ENCODE results near the gene TMTC1. TPM values are rescaled to one million over a fixed set of nuclear protein-coding genes. Genes with fewer than 3 reads are reported as not detected.

TMTC1 gene
- total RNA-seq = 1 to 10 TPM in 1 of 3 donors, under 1 TPM in 2; 0.18 to 2.0 (median 0.50) TPM
- 0.34 TPM for total RNA-seq (2013)

- peaks cover 14 to 28% of the 10 kb centered on the region in 2 donors for H3K27me3 Mint-ChIP-seq (ENCODE audit: low read depth in 2 of 2)
- H3K27ac Mint-ChIP-seq = no peak within 1 kb of the TSS
- TF ChIP-seq CTCF (IDR thresholded peaks at IDR 0.05) = no peak
- H3K4me3 Mint-ChIP-seq = no peak within 1 kb of the TSS
- intact Hi-C loops (cut with micrococcal nuclease) = no loop called here
- DNase-seq (no peak), ATAC-seq (no peak)
- H3K36me3 ChIP-seq (ENCODE audit: control insufficient read depth, insufficient read depth, low read length) = no peaks in the 10 kb centered on the region
- WGBS (ENCODE audit: insufficient coverage) = 2% methylated on average over 86 of the region's 87 CpGs
- H3K4me1 ChIP-seq (ENCODE audit: control insufficient read depth, insufficient read depth, low read length) = peaks cover 4% of the 10 kb centered on the region
- H3K9me3 Mint-ChIP-seq = peaks cover 0 to 3% of the 10 kb centered on the region in 2 donors
- no peaks in the 10 kb centered on the region for H3K4me1 Mint-ChIP-seq
- peaks cover 1% of the 10 kb centered on the region for H3K9me3 ChIP-seq (ENCODE audit: control insufficient read depth, insufficient read depth, low read length)
- peaks cover 20% of the 10 kb centered on the region for H3K27me3 ChIP-seq (ENCODE audit: control insufficient read depth, insufficient read depth, low read length)
- peak within 1 kb of the TSS; percentile 3 for H3K4me3 ChIP-seq (ENCODE audit: low read length)
- H3K27ac ChIP-seq (ENCODE audit: low read length) = no peak within 1 kb of the TSS
- H3K36me3 Mint-ChIP-seq = no peaks in the 10 kb centered on the region
Observed at GRCh38 chr12:29783773-29784666, at the start of gene TMTC1. TMTC1 (minus strand) TSS chr12:29783942; CDS start chr12:29783751, 191 bp downstream.

- H3K4me1 Mint-ChIP-seq = no peaks in the 10 kb centered on the region
- H3K27ac ChIP-seq (ENCODE audit: low read length) = no peak overlapping the region
- no peaks in the 10 kb centered on the region for H3K27me3 ChIP-seq (ENCODE audit: control insufficient read depth, insufficient read depth, low read length)
- H3K9me3 ChIP-seq (ENCODE audit: control insufficient read depth, insufficient read depth, low read length) = no peaks in the 10 kb centered on the region
- ATAC-seq (no peak), DNase-seq (no peak)
- intact Hi-C loops (cut with micrococcal nuclease) = no loop called here
- no peaks in the 10 kb centered on the region for H3K4me1 ChIP-seq (ENCODE audit: control insufficient read depth, insufficient read depth, low read length)
- WGBS (ENCODE audit: insufficient coverage) = 62% methylated on average over 2 of the region's 3 CpGs
- H3K4me3 Mint-ChIP-seq = no peak overlapping the region
- no peaks in the 10 kb centered on the region for H3K27me3 Mint-ChIP-seq (ENCODE audit: low read depth in 2 of 2)
- H3K4me3 ChIP-seq (ENCODE audit: low read length) = no peak overlapping the region
- peaks cover 7 to 22% of the 10 kb centered on the region in 2 donors for H3K9me3 Mint-ChIP-seq
- H3K27ac Mint-ChIP-seq = no peak overlapping the region
- H3K36me3 Mint-ChIP-seq = peaks cover 8% of the 10 kb centered on the region
- H3K36me3 ChIP-seq (ENCODE audit: control insufficient read depth, insufficient read depth, low read length) = no peaks in the 10 kb centered on the region
- no peak for TF ChIP-seq CTCF (IDR thresholded peaks at IDR 0.05)
Observed at GRCh38 chr12:29831173-29831572, 47.4 kb upstream of the TMTC1 start.

- no peaks in the 10 kb centered on the region for H3K9me3 ChIP-seq (ENCODE audit: control insufficient read depth, insufficient read depth, low read length)
- no peaks in the 10 kb centered on the region for H3K27me3 Mint-ChIP-seq (ENCODE audit: low read depth in 2 of 2)
Observed at GRCh38 chr12:29830391-29830790, 46.6 kb upstream of the TMTC1 start.

More at GRCh38 chr12:29830391-29830790, 46.6 kb upstream of the TMTC1 start:
- no peak for DNase-seq
- Histone ChIP-seq H3K27me3 (ENCODE audit: control insufficient read depth, insufficient read depth, low read length) (no peaks in the 10 kb centered on the region), H3K4me3 (ENCODE audit: low read length) (no peak overlapping the region), H3K36me3 (ENCODE audit: control insufficient read depth, insufficient read depth, low read length) (no peaks in the 10 kb centered on the region), H3K27ac (ENCODE audit: low read length) (no peak overlapping the region), H3K4me1 (ENCODE audit: control insufficient read depth, insufficient read depth, low read length) (no peaks in the 10 kb centered on the region)
- H3K9me3 Mint-ChIP-seq = peaks cover 5 to 17% of the 10 kb centered on the region in 2 donors
- H3K4me3 Mint-ChIP-seq = no peak overlapping the region
- no CpG with 5 or more reads among the region's 1 CpG for WGBS (ENCODE audit: insufficient coverage)
- intact Hi-C loops (cut with micrococcal nuclease) = no loop called here
- H3K4me1 Mint-ChIP-seq = no peaks in the 10 kb centered on the region
- ATAC-seq = no peak
- H3K27ac Mint-ChIP-seq = no peak overlapping the region
- peaks cover 14% of the 10 kb centered on the region for H3K36me3 Mint-ChIP-seq
- no peak for TF ChIP-seq CTCF (IDR thresholded peaks at IDR 0.05)
